ENCODE measurements around the gene AOPEP. TPM values are rescaled to one million over a fixed set of nuclear protein-coding genes. Genes with fewer than 3 reads are reported as not detected.

The AOPEP gene
- total and polyA plus RNA-seq, 2 of the 13 experiments (the other 11 are each of a cell fraction or from before 2014, with no cell fraction given) = 22.2 to 41.6 TPM

DNA sequence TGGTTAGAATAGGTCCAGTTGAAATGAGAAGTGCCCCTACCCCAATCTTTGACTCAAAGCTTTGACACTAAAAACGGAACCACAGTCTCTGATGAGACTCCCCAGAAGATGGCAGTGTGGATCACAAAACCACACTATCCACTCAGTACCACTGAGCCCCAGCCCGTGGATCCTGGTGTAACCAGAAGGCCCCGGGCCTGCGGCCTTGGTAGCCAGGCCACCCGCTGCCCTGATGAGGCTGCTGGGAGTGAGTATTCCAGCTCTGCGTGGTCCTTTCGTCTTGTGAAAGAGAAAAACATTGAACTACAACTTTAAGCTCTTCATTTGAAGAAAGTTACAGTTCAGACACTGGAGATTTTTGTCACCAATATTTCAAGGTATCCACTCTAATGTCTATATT is 45.0 kb upstream of the AOPEP start:
- in situ Hi-C loops (cut with HindIII; ENCODE audit: extremely low pct_ligation_motif_present, low pct_unique_long_range_greater_than_20kb) = loop anchor here (5.0 kb wide), 1 partner anchor 451 kb away; no protein-coding TSS in a partner anchor
- CTCF ChIA-PET (ENCODE audit: low intra/inter-chr PET ratio, low total read pairs) = interaction anchor here (1.2 to 1.6 kb wide), 4 partner anchors 101 to 486 kb away, joined by 4 to 14 read pairs (median 8); no protein-coding TSS in a partner anchor
- FAIRE-seq = peak; percentile 54
- Histone ChIP-seq H3K9me3 (ENCODE audit: low read length) (no peaks in the 10 kb centered on the region), H3K9ac (ENCODE audit: insufficient read depth, low read depth, low read length) (peak overlapping the region; percentile 41), H3K36me3 (replicated peaks in 1 of 2; ENCODE audit: control insufficient read depth in 1 of 2, insufficient read depth in 2 of 2, low read length in 2 of 2) (no peaks in the 10 kb centered on the region), H3K27ac (ENCODE audit: extremely low read length, insufficient read depth, low read length) (no peak overlapping the region), H3K4me1 (ENCODE audit: insufficient read depth, low read length) (peaks cover 19% of the 10 kb centered on the region), H3K4me3 (replicated peaks in 1 of 3; ENCODE audit: insufficient read depth in 1 of 3, low read depth in 2 of 3, low read length in 3 of 3) (no peak overlapping the region), H3K79me2 (ENCODE audit: insufficient read depth, low read length) (no peaks in the 10 kb centered on the region), H3K4me2 (ENCODE audit: low read depth, low read length) (peak overlapping the region; percentile 58), H2AFZ (ENCODE audit: low read length) (peak overlapping the region; percentile 76), H3K27me3 (ENCODE audit: control insufficient read depth in 1 of 2, insufficient read depth in 2 of 2, low read length in 2 of 2) (no peaks in the 10 kb centered on the region), H4K20me1 (ENCODE audit: insufficient read depth, low read length) (no peaks in the 10 kb centered on the region)
- peak; percentile 73 for DNase-seq (ENCODE audit: low spot score)
- ATAC-seq = peak; percentile 98
- no TSS peak for BruUV-seq (replicated peaks)
- WGBS (ENCODE audit: low lambda C conversion rate) = 0% methylated on average over 7 of the region's 7 CpGs
- POLR2A ChIA-PET = interaction anchor here (2.1 to 2.6 kb wide), 3 partner anchors 11 to 127 kb away, joined by 6 to 7 read pairs (median 7); partner anchors contain the start of gene PCAT7
- intact Hi-C loops (cut with micrococcal nuclease; ENCODE audit: unreplicated experiment) = no loop called here
- no peak for TF ChIP-seq SMAD1 (CRISPR knock-in tag; IDR thresholded peaks at IDR 0.05; ENCODE audit: borderline replicate concordance, low read depth)
- no peak for TF ChIP-seq NR2F6 (IDR thresholded peaks at IDR 0.05)
- TF ChIP-seq NR2F6 (CRISPR knock-in tag; IDR thresholded peaks at IDR 0.05) = peak; percentile 14; the same call in 1 of the 2 replicates
- TF ChIP-seq, protein P1, sequence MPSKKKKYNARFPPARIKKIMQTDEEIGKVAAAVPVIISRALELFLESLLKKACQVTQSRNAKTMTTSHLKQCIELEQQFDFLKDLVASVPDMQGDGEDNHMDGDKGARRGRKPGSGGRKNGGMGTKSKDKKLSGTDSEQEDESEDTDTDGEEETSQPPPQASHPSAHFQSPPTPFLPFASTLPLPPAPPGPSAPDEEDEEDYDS (CRISPR knock-in tag; IDR thresholded peaks at IDR 0.05) = peak; percentile 19; the same call in 1 of the 2 replicates
- TF ChIP-seq, protein P2, sequence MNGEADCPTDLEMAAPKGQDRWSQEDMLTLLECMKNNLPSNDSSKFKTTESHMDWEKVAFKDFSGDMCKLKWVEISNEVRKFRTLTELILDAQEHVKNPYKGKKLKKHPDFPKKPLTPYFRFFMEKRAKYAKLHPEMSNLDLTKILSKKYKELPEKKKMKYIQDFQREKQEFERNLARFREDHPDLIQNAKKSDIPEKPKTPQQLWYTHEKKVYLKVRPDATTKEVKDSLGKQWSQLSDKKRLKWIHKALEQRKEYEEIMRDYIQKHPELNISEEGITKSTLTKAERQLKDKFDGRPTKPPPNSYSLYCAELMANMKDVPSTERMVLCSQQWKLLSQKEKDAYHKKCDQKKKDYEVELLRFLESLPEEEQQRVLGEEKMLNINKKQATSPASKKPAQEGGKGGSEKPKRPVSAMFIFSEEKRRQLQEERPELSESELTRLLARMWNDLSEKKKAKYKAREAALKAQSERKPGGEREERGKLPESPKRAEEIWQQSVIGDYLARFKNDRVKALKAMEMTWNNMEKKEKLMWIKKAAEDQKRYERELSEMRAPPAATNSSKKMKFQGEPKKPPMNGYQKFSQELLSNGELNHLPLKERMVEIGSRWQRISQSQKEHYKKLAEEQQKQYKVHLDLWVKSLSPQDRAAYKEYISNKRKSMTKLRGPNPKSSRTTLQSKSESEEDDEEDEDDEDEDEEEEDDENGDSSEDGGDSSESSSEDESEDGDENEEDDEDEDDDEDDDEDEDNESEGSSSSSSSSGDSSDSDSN (CRISPR knock-in tag; IDR thresholded peaks at IDR 0.05) = peak; percentile 82; the same call in 1 of the 2 replicates
- TF ChIP-seq, protein P3, sequence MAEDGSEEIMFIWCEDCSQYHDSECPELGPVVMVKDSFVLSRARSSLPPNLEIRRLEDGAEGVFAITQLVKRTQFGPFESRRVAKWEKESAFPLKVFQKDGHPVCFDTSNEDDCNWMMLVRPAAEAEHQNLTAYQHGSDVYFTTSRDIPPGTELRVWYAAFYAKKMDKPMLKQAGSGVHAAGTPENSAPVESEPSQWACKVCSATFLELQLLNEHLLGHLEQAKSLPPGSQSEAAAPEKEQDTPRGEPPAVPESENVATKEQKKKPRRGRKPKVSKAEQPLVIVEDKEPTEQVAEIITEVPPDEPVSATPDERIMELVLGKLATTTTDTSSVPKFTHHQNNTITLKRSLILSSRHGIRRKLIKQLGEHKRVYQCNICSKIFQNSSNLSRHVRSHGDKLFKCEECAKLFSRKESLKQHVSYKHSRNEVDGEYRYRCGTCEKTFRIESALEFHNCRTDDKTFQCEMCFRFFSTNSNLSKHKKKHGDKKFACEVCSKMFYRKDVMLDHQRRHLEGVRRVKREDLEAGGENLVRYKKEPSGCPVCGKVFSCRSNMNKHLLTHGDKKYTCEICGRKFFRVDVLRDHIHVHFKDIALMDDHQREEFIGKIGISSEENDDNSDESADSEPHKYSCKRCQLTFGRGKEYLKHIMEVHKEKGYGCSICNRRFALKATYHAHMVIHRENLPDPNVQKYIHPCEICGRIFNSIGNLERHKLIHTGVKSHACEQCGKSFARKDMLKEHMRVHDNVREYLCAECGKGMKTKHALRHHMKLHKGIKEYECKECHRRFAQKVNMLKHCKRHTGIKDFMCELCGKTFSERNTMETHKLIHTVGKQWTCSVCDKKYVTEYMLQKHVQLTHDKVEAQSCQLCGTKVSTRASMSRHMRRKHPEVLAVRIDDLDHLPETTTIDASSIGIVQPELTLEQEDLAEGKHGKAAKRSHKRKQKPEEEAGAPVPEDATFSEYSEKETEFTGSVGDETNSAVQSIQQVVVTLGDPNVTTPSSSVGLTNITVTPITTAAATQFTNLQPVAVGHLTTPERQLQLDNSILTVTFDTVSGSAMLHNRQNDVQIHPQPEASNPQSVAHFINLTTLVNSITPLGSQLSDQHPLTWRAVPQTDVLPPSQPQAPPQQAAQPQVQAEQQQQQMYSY (CRISPR knock-in tag; IDR thresholded peaks at IDR 0.05) = no peak
- TF ChIP-seq KAT8 (CRISPR knock-in tag; IDR thresholded peaks at IDR 0.05) = peak; percentile 67
- no peak for TF ChIP-seq GTF3A (CRISPR knock-in tag; conservative IDR thresholded peaks at IDR 0.05)
- no peak for TF ChIP-seq NFE2L1 (CRISPR knock-in tag; IDR thresholded peaks at IDR 0.05; ENCODE audit: borderline replicate concordance)
- TF ChIP-seq ZC3H13 (CRISPR knock-in tag; IDR thresholded peaks at IDR 0.05) = no peak
- TF ChIP-seq ZNF550 (CRISPR knock-in tag; IDR thresholded peaks at IDR 0.05; ENCODE audit: borderline replicate concordance) = no peak
- no peak for TF ChIP-seq ZNF790 (CRISPR knock-in tag; IDR thresholded peaks at IDR 0.05; ENCODE audit: borderline replicate concordance)
- TF ChIP-seq, protein P4, sequence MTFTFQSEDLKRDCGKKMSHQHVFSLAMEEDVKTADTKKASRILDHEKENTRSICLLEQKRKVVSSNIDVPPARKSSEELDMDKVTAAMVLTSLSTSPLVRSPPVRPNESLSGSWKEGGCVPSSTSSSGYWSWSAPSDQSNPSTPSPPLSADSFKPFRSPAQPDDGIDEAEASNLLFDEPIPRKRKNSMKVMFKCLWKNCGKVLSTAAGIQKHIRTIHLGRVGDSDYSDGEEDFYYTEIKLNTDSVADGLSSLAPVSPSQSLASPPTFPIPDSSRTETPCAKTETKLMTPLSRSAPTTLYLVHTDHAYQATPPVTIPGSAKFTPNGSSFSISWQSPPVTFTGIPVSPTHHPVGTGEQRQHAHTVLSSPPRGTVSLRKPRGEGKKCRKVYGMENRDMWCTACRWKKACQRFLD (CRISPR knock-in tag; IDR thresholded peaks at IDR 0.05; ENCODE audit: borderline replicate concordance) = no peak
- no peak for TF ChIP-seq JARID2 (CRISPR knock-in tag; IDR thresholded peaks at IDR 0.05; ENCODE audit: insufficient replicate concordance)
